Endothelial cell of hepatic sinusoid (primary cell): ENCODE data around the gene ERMP1.
"Not testable (repeated sequence)": the region's sequence is repeated elsewhere in the genome, so short reads cannot be mapped to it uniquely, and the experiment has no call there.

Source experiments
- in situ Hi-C: cut with HindIII; loops from 2 replicates; pipeline ENCODE4 v1.10.0; 2017; ENCODE audit warnings: low sequenced_read_pairs

ERMP1 gene, protein sequence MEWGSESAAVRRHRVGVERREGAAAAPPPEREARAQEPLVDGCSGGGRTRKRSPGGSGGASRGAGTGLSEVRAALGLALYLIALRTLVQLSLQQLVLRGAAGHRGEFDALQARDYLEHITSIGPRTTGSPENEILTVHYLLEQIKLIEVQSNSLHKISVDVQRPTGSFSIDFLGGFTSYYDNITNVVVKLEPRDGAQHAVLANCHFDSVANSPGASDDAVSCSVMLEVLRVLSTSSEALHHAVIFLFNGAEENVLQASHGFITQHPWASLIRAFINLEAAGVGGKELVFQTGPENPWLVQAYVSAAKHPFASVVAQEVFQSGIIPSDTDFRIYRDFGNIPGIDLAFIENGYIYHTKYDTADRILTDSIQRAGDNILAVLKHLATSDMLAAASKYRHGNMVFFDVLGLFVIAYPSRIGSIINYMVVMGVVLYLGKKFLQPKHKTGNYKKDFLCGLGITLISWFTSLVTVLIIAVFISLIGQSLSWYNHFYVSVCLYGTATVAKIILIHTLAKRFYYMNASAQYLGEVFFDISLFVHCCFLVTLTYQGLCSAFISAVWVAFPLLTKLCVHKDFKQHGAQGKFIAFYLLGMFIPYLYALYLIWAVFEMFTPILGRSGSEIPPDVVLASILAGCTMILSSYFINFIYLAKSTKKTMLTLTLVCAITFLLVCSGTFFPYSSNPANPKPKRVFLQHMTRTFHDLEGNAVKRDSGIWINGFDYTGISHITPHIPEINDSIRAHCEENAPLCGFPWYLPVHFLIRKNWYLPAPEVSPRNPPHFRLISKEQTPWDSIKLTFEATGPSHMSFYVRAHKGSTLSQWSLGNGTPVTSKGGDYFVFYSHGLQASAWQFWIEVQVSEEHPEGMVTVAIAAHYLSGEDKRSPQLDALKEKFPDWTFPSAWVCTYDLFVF

DNA sequence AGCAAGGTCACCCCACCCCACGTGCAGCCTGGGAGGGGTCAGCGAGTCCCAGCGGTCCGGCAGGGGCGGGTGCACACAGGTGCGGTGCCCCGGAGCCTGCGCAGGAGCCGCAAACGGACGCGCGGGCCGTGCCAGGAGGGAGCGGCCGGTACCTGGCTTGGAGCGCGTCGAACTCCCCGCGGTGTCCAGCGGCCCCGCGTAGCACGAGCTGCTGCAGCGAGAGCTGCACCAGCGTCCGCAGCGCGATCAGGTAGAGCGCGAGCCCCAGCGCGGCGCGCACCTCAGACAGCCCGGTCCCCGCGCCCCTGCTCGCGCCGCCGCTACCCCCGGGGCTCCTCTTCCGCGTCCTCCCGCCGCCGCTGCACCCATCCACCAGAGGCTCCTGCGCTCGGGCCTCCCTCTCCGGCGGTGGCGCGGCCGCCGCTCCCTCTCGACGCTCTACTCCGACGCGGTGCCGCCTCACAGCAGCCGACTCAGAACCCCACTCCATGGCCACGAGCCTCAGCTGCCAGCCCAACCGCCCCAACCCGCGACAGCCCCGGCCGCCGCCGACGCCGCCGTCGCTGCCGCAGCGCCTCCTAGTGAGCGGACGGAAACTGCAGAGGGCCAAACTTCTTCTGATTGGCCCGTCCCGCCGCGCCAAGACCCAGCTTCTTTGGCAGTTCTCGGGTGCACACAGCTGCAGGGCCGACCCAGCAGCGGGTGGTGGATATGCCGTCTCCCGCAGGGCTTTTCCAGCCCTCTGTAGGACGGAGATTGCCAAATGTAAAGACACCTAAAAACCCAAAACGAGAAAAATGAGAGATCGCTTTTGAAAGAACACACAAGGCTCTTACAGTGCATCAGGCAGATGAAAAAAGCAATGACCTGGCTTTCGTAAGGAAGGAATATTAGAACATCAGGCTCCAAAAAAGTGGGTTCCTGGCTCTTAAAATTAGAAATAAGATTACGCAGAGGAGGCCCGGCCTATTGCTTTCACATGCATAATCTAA is at the start of gene ERMP1:
TSS of gene ERMP1 (minus strand) at position 580 of the 992 bp plus-strand sequence. CDS start at position 490, 90 bp downstream.
- in situ Hi-C loops = loop anchor here (5.0 kb wide), 1 partner anchor 39 kb away; no protein-coding TSS in a partner anchor

DNA sequence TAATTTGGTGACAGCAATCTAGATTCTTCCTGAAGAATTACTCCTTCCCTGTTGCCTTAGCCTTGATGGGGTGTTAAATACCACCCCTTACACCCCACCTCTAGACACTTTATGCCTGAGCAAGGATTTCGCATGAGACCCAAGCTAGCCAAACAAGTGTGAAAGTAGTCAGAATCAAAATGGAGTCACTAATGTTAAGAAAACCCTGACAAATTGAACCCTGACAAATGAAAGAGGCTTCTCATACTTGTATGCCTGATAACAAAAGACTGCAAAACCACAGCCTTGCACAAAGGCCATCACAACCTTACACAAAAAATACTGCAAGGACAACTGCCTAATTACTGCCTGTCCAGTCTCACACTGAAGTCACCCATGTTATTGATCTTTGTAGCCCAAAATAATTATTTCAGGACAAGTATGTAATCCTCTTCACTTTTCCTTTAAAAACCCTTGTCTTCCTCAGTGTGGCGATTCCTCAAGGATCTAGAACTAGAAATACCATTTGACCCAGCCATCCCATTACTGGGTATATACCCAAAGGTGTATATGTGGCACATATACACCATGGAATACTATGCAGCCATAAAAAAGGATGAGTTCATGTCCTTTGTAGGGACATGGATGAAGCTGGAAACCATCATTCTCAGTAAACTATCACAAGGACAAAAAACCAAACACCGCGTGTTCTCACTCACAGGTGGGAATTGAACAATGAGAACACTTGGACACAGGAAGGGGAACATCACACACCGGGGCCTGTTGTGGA is 49.5 kb upstream of the ERMP1 start:
- in situ Hi-C loops = not testable (repeated sequence)

DNA sequence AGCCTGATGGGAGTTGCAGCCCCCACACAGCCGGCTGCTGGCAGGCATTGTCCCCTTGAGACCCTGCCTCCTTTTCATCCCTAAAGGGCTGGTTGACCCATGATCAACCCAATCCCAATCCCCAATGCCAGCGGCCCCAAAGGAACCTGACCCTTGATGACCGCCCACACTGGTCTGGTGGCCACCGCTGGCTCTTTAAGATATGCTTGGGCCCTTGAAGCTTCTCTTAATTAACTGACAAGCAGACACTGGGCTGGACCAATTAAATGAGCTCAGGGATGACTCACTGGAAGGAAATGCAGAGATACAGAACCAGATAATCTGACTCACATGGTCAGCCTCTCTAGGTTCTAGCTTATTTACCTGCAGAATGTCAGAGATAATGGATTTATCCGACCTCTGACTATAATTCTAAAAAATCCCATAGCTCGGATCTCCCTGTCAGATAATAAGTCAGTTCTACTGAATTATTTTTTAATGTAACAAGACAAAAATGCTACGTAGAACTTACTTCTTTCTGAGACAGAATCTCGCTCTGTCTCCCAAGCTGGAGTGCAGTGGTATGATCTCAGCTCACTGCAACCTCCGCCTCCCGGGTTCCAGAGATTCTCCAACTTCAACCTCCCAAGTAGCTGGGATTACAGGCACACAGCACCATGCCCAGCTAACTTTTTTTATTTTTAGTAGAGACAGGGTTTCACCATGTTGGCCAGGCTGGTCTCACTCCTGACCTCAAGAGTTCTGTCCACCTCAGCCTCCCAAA is 46.7 kb upstream of the ERMP1 start:
- in situ Hi-C loops = no loop called here

DNA sequence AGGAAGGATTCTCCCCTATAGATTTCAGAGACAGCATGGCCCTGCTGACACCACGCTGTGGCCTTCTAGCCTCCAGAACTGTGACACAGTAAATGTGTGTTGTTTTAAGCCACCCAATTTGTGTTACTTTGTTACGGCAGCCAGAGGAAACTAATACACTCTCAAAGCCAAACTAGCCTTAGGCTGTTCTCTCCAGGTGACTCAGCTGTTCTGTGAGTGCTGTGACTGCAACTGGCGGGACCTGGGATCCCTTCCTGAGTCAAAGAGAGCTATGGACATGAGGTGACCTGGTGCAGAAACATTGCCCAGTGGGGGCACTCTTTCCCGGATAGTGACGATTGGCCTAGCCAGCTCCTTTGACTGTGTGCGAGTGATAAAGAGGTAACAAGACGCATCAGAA is 43.8 kb upstream of the ERMP1 start:
- in situ Hi-C loops = no loop called here

DNA sequence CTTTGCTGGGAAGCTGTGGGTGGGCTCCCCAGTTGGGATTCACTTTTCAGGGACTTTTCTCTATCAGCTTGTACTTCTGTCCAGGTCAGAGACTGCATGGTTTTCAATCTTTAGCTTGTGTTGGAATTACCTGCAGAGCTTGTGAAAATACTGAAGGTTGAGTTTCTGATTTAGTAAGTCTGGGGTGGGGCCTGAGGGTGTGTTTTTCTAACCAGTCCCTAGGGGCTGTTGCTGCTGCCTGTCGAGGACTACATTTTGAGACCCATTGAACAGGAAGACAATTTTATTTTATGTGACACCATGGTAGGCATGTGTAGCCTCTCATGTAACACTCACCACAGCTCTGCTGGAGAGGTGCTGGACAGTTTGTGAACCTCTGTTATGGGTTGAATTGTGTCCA is 43.1 kb upstream of the ERMP1 start:
- in situ Hi-C loops = no loop called here

DNA sequence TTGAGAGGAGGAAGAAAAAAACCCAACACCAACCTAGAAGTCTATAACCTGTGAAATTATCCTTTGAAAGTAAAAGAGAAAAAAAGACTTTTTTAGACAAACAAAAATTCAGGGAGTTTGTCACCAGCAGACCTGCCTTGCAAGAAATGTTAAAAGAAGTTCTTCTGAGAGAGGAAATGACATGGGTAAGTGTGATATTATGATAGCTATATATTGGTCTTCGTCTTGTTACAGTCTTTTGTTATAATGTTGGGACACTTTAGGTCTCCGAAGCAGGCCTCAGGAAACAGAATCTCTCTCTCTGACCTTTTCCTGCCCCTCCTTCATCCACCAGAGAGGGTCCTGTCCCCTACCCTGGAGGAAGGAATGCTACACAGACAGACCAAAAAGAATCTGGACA is 41.1 kb upstream of the ERMP1 start:
- in situ Hi-C loops = loop anchor here (5.0 kb wide), 1 partner anchor 42 kb away; the partner anchor contains the start of gene ERMP1

DNA sequence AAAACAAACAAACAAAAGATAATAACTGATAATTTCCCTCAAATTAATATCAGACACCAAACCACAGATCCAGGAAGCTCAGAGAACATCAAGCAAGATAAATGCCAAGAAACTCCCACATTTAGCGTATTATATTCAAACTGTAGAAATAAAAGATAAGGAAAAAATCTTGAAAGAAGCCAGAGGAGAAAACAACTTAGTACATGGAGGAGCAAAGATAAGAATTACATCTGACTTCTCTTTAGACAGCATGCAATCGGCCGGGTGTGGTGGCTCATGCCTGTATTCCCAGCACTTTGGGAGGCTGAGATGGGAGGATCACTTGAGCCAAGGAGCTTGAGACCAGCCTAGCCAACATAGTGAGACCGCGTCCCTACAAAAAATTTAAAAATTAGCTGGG is 40.5 kb upstream of the ERMP1 start:
- in situ Hi-C loops = loop anchor here (5.0 kb wide), 1 partner anchor 41 kb away; the partner anchor contains the start of gene ERMP1

DNA sequence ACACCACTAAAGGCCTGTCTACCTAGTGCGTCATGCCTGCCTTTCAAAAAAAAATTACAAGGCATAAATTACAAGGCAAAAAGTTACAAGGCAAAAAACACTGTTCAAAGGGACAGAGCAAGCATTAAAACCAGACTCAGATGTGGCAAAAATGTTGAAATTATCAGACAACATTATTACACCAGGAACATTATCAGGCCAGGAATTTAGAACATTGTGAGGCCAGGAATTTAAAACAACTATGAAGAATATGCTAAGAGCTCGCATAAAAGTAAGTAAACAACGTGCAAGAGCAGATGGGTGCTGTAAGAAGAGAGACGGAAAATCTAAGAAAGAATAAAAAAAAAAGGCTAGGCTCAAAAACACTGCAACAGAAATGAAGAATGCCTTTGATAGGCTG is 39.6 kb upstream of the ERMP1 start:
- in situ Hi-C loops = loop anchor here (5.0 kb wide), 1 partner anchor 40 kb away; the partner anchor contains the start of gene ERMP1

DNA sequence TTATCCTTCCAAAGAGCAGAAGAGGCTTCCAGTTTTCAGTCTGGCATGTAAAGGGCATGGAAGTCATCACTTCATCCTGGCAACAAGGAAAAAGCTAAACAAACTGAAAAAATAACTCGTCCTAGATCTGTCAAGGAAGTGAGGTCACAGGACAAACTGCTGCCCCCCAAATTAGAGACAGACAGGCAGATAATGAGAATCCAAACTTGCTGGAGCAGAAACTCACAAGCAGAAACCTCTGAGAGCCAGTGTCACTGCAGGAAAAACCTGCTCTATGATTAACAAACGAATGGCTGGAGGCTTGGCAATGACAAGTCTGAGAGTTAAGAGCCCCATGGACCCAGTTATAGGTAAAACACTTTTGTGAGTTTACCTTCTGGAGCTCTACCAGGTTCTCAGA is 38.9 kb upstream of the ERMP1 start:
- in situ Hi-C loops = loop anchor here (5.0 kb wide), 1 partner anchor 39 kb away; the partner anchor contains the start of gene ERMP1

DNA sequence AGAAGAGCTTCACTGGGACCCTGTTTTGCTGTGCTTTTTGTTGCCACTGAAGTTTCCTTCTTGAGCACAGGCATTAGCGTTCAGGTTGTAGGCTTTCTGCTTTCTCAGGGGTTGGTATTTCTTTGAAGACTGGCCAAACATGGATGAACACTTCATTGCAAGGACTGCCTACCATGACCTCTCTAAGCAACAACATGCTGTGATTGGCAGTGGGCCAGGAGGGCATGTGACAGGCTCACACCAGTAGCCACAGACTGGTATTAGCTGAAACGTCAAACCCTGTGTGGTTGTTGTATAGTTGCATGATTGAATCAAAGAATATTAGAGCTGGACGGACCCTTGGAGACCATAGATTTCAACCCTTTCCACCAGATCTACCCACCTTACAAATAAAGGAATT is 37.8 kb upstream of the ERMP1 start:
- in situ Hi-C loops = loop anchor here (5.0 kb wide), 1 partner anchor 38 kb away; the partner anchor contains the start of gene ERMP1

DNA sequence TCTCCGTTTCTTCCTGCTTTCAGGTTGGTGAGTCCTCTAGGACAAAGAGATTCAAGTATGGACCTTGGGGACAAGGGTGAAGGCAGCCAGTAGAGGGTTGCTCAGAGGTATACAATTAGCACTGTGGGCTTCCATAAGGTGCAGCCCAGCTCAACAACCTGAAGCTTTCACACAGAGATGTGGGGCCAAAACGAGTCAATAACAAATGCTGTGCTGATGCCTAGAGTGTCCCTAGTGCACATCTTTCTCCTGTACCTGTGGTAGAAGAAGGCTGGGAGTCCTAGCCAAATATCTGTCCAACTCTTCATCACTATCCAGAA is 37.1 kb upstream of the ERMP1 start:
- in situ Hi-C loops = loop anchor here (5.0 kb wide), 1 partner anchor 38 kb away; the partner anchor contains the start of gene ERMP1

DNA sequence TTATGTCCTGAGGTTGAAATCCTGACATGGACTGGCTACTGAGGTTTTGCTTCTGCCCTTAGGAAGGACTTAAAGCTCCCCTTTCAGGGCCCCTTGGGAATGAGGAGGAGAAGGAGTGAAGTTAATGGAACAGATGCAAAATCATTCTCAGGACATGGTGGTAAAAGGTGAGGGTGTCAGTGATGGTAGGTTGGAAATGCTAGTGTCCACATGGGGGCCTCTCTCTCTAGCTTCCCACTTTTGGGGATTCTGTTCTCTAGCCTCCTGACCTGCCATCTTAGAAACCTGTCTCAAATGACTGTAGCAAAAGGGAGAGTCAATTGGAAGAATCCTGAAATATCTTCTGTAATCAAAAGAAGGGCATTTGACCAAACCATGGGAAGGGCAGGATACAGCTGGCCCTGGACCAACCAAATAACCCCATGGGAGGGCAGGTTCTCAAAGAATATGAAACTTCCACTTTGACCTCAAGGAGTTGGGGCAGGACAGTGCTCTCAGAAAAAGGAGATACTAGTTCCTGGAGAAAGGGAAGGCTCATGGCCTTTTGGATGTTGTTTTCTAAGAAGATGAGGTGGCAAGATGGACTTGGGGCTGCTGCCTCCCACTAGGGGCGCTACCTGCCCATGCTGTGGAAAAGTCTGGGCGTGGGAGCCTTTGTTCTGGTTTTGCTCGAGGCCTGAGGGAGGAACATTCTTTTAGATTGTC is 36.5 kb upstream of the ERMP1 start:
- in situ Hi-C loops = loop anchor here (5.0 kb wide), 1 partner anchor 37 kb away; the partner anchor contains the start of gene ERMP1

DNA sequence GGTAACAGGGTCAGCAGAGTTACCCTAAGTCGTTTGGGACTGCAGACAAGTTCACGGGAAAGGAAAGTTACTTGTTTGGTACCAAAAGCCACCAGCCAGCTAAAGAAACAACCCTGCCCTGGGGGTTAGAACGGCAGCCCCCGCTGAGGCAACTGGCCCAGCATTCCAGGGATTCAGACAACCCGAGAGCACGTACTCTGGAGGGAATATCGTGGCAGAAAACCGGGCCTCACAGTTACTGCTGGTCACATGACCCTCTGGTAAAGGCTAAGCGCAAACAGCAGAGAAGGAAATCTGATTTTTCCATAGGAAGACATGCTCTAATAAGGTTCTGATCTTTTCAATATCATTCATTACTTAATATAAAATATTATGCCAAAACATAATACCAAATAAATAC is 35.3 kb upstream of the ERMP1 start:
- in situ Hi-C loops = no loop called here

DNA sequence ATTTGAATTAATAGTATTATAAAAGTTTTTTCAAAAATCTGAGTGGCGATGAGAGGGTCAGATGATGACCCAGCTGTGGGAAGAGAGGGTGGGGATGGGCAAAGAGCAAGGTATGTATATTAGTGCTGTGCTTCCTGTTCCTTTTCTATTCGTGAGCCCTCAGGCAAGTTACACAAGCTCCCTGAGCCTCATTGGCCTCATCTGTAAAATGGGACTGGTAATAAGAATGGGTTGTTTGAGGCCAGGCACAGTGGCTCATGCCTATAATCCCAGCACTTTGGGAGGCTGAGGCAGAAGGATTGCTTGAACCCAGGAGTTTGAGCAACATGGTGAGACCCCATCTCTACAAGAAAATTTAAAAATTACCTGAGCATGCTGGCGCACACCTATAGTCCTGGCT is 33.8 kb upstream of the ERMP1 start:
- in situ Hi-C loops = no loop called here

DNA sequence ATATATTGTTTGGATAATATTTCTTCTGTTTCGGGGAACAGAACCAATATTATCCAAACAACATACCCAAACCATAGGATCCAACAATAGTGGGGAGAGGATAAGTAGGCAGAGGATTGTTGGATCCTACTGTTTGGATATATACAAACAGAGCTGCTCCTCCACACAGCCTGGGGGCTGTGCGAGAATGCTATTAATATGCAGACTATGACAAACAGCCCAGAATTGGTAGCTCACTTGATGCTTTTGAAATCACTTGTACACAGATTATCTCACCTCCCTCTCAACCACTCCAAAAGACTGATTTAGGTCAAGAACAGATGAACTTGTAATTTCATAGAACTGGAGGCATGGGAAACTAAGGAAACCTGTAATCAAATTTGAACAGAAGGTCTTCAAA is 33.4 kb upstream of the ERMP1 start:
- in situ Hi-C loops = no loop called here

DNA sequence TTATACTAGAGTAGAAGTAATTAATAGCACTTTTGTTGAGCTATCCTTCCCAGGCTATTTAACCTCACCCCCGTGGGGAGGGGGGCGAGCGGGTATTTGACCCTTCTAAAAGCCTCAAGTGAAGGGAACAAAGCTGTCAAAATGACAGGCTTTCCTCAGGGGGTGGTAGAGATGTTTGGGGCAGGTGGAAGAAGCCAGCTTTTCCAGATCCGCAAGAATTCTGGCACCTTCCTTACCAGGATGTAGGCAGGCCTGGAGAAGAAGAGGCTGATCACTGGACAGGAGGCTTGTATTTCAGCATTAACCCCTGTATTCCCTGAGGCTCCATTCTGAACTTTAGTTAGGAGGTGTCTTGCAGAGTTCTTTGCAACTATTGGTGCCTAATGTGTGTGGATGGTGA is 31.5 kb upstream of the ERMP1 start:
- in situ Hi-C loops = no loop called here

DNA sequence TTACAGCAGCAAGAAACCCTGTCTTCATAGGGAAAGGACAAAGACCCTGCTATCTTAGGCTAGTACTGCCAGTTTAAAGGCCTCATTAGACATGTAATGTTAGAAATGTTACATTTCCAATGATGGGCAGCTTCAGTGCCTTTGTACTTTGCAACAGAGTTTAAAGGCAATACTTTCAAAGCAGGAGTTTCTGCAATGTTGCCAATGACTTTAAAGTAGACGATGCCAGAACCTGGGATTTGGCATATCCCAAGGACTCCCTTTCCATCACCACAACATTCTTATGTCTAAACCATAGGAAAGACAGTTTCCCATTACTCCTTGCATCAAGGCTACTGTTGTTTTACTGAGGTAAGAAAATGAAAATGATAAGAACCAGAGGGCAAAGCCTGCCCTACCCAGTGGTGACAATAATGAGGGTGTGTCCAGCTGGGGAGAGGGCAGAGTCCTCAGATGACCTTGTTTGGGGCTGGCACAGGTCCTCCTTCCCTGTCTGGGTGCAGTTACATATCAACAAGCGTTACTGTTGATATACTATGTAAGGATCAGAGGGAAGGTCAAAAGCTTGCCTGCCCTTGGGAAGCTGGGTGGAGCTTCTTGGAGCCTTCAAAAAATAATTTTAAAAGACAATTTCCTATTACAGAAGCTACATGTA is 30.3 kb upstream of the ERMP1 start:
- in situ Hi-C loops = no loop called here

DNA sequence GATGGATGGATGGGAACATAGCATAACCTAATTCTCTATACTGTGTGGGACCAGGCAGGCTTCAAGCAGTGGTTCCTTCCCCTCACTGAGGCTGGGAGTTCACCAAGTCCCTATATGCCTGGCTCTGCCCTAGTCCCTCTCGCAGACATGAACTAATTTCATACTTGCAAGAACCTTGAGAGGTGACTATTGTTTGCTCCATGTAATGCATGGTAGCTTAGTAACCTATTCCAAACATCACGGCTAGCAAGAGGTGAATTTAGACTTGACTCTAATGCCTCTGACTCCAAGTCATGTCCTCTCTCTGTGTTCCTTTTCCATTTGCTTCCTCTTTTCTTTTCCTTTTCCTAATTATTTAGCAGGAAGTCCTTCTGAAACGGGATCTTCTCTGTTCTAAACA is 25.9 kb upstream of the ERMP1 start:
- in situ Hi-C loops = no loop called here
